ENCODE data around the gene SEMA3B.
"Not testable (repeated sequence)": the region's sequence is repeated elsewhere in the genome, so short reads cannot be mapped to it uniquely, and the experiment has no call there.

The SEMA3B gene

DNA sequence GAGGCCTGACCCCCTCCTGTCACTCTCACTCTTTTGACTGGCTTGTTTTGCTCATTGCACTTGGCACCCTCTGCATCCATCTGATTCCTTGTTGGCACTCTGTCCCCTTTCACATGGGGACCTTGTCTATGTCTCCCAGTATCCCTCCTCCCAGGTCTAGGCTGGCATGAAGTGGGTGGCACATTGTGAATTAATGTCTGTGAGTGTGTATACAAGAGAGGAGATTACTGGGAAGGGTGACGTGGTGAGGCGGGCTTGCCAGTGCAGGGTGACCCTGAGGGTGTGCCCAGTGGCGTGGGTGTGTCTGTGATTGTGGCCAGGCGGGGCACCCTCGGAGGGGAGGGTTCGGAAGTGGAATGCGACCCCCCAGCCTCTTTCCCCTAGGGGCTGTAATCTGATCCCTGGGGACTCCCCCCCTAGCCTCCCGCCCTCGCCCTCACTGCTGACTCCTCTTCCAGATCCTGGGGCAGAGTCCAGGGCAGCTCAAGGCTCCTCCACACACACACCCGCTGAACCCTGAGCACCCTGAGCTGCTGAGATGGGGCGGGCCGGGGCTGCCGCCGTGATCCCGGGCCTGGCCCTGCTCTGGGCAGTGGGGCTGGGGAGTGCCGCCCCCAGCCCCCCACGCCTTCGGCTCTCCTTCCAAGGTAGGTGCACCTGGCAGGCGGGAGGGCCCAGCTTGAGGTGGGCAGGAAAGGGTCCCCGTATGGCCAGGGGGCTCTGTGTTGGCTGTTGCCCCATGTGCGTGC, at the start of gene SEMA3B:
SEMA3B (plus strand) TSS at position 445 of the 749 bp plus-strand sequence; CDS start at position 539, 94 bp downstream.
- DNase-seq = no peak

DNA sequence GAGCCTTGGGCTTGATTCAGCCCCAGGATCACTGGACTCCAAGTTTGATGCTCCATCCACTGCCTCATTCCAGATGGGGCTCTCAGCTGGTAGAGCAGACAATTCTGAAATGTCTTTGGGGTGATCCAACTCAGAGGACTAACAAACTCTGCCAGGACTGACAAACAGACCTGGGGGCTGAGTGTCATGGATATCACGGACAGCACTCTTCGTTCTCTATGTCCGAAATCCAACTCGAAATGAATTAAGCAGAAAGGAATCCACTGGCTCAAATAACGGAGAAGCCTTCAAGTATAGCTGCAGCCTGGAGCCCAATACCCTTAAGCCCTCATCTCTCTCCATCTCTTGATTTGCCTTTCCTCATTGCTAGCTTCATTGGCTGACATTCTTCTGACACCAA, 49.7 kb upstream of the SEMA3B start:
- DNase-seq = no peak

DNA sequence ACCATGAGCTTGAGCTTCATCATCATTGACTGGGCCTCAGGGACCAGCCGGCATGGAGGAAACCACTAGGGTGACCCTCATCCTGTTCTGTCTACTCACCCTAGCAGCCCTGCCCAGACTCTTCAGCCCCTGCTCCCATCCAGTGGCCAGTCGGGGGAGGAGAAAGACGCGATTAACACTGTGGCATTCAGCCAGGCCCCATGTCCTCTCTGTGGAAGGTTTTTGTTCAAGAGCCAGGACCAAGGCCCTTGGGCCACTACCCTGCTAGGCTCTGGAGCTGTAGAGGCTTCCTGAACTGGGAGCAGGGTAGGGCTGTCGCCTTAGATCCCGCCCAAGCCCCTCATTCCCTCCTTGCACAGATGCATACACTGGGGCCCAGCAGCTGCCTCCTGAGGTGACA, 48.8 kb upstream of the SEMA3B start:
- DNase-seq = no peak

DNA sequence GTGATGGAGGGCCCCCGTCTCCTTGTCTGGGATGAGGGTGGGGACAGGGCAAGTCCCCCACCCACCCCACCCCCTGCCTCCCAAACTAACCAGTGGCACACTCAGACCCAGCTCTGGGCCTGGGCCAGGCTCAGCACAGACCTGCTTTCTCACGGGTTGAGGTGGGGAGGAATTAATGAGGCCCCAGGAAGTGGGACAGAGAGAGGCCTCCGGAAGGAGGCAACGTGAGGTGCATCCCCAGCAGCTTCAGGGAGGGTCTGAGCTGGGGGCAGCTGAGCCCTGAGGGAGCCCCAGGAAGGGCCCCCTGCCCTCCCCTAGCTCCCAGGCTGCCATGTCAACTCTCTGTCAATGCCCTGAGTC, 47.9 kb upstream of the SEMA3B start:
- no peak for DNase-seq

DNA sequence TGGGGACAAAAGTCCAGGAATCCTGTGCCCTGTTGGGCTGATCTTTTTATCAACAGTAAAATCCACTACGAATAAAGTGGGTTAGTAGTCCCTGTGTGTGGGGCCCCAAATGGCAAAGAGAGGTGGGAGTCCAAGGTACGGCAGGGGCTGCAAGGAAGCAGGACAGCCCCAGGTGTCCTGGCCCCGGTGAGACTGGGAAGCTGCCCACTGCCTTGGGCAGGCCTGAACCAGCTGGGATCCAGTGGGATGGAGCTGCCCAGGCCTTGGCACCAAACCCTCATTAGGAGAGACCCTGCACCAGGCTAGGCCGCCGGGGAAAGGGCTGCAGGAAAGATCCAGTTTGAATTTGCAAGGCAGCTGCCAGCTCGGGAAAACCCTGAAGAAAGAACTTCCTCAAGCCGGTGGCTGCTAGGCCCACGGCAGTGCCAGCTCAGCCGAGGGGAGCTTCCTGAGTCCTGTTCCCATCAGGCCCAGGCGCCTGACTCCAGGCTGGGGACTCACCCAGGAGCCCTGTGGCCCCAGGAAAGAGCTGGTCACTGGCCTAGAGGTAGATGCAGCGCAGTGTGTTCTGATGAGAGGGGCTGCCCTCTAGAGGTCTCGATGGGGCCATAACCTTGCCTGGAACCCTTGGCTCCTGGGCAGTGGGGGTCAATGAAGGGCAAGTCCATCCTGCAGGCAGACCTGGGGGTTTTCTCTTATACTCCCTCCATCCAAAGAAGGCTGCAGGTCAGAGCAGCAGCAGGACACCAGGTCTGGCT, 47.4 kb upstream of the SEMA3B start:
- DNase-seq = no peak

DNA sequence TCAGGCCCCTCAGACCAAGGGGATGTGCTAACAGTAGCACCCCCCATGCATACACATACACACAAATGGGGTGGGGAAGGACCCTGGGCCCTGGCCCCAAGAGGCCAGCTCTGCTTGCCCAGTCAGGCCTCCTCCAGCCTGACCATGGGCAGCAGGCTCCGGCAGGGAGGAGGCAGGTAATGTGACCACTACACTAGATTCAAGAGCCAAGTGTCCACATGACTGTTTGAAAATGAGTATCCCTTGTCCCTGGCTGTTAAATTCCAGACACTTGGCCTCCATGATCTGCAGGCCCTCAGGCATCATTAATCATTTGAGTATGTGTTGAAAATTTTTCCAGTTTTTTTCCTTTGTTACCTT, 46.8 kb upstream of the SEMA3B start:
- no peak for DNase-seq

DNA sequence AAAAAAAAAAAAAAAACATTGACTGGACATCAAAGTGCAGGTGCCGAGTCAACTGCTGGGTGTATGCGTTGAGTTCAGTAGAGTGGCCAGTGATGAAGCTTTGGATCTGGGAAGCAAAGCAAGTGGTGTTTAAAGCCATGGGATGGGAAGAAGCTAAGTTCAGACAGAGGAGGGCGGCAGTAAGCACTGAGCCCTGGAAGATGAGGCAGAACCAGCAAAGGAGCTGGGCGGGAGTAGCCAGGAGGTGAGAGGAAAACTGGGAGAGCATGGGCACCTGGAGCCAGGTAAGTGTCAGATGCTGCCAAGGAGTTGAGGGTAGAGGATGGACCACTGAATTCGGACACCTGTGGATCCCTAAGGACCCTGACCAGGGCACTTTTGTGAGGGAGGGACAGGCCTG, 44.3 kb upstream of the SEMA3B start:
- no peak for DNase-seq

DNA sequence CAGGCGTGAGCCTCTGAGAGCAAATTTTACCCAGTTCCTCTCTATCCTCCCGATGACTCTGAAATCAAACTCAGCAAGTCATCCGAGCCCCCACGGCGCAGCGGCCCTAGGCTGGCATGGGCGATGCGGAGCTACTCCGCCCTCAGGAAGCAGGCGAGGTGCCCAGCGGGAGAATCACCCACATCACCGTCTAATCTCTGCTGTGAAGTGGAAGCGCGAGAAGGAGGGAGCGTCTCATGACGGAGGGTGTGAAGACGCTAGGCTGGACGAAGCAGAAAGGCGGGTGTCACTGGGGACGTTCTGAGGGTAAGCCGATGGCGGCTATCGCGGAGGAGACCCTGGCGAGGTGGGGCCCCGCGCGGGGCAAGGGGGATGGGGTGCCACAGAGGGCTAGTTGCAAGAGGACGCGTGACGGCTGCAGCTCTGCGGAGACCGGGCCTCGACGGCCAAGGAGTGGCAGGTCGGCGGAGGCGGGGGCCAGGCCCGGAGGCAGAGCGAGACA, 42.0 kb upstream of the SEMA3B start:
- peak in 1 of 2 experiments; percentile 39 for DNase-seq

DNA sequence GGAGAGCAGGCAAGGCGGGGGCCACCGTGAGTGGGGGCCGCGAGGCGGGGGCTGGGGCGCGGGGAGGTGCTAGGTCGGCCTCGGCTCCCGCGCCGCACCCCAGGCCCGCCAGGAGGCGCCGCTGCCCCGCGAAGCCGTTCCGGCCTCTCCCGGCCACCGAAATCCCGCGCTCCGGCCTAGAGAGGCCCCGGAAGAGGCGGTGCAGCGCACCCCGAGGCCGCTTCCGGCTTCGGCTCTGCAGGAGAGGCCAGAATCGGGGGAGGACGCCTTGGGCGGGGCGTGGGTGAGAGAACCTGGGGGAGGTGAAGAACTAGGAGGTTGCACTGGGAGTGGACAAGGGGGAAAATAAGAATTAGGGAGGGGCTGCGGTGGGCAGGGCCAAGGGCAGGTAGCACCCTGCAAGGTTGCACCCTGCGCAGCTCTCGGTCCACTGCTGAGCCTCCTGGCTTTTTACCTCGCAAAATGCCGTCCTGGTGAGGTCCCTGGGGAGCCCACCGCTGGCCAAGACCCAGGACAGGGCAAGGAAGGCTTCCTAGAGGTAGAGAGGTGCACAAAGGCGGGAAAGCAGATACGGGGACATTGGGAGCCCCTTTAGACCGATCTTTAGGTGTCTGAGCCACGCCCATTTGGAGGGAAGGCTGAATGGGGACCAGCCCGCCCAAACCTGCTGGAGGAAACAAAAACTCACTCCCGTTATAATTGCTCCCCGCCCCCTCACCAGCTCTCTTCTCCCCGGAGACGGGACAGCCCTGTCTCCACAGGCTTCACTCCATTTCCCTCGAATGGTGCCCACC, 41.4 kb upstream of the SEMA3B start:
- peak; percentile 55 to 85 for DNase-seq

DNA sequence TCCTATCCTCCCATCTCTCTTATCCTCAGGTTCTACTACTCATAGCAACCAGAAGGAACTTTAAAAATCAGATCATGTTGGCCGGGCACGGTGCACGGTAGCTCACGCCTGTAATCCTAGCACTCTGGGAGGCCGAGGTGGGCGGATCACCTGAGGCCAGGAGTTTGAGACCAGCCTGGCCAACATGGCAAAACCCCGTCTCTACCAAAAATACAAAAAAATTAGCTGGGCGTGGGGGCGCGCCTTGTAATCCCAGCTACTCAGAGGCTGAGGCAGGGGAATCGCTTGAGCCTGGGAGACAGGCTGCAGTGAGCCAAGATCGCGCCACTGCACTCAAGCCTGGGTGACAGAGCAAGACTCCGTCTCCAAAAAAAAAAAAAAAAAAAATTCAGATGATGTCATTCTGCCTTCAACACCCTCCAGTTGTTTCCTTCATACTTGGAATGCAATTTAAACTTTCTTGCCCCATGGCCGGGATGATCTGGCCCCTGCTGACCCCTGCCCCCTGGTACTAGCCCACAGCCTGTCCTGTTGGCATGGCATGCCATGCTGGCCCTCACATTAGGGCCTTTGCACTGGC, 40.7 kb upstream of the SEMA3B start:
- not testable (repeated sequence) for DNase-seq

DNA sequence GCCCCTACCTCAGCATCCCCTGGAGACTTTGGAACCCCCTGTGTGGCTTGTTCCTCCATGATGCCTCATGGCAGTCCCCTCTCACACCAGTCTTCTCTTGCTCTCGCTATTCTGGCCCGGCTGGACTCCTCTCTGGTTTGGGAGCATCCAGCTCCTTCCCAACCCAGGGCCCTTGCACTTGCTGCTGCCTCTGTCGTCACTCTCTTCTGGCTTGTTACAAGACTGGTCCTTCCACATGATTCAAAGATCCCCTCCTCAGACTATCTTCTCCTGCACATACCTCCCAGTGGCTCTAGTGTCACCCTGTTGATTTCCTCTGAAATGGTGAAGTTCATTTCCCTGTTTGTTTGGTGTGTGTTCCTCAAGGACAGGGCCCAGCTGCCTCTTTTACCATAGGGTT, 39.5 kb upstream of the SEMA3B start:
- DNase-seq = no peak

DNA sequence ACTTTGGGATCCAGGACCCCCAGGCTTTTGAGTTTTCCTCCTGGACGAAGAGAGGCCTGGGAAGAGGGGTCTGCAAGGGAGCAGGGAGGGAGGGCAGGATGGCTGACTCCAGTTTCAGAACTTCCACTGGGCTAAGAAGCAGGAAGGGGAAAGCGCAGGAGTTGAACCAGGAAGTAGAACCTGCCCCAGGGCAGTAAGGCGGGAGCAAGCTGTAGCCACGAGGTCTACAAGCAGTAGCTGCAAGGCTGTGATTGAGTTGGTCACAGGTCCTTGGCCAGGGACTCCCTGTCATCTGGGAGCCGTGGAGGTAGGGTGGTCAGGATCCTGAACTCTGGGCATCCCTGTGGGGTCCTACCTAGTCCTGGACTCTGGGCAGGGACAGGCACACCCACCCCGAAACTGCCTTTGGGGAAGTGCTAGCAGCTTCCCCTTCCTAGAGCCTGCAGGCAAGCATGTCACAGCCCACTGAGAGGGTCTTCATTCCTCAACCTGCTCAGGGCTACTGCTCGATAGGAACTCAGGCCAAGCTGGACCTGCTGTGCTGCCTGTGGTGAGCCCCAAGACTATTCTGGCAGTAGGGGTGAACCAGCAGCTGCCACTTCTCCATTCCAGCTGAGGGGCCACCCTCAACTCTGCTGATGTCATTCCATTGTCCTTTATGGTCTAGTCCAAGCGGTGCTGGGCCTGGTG, 38.7 kb upstream of the SEMA3B start:
- DNase-seq = no peak

DNA sequence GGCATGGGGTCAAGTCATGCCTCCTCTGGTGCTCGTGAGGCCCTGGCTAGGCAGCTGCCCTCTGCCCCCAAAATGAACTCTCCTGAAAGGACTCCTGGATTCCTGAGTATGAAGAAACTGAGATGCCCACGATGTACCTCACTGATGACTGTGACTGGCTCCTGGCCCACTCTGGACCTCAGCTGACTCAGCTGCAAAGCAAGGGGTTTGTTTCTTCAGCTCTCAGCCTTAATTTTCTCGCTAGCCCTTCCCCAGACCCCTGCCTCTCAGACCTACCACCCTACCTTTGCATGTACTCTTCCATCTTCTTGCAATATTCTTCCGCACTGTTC, 38.2 kb upstream of the SEMA3B start:
- DNase-seq = no peak

DNA sequence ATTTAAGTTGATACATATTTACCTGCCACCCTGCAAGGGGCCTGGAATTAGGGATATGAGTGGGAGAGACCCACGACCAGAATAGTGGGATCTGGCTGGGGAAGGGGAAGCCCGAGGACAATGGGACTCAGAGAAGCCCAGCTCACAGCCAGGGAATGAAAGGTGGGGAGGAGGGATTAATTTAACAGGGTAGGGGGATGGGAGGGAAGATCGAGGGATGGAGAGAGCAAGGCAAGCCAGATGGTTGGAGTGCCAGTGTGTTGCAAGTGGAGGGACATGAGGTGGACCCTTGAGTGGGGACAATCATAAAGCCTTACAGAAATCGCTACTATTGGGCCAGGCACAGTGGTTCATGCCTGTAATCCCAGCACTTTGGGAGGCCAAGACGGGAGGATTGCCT, 37.4 kb upstream of the SEMA3B start:
- no peak for DNase-seq

DNA sequence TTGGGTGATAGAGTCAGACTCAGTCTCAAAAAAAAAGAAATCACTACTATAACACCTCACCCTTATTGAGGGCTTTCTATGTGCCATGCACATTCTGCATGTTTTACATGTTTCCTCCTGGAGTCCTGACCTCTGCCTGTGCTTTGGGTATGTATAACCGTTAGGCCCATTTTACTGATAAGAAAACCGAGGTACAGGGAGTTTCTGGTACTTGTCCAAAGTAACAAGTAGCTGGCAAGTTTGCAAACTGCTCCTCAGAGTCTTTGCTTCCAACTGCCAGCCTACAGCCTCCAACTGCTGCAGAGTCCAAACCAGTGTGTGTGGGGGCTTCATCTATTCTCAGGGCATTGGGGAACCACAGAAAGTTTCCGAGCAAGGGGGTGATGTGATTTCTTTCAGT, 36.6 kb upstream of the SEMA3B start:
- no peak for DNase-seq

DNA sequence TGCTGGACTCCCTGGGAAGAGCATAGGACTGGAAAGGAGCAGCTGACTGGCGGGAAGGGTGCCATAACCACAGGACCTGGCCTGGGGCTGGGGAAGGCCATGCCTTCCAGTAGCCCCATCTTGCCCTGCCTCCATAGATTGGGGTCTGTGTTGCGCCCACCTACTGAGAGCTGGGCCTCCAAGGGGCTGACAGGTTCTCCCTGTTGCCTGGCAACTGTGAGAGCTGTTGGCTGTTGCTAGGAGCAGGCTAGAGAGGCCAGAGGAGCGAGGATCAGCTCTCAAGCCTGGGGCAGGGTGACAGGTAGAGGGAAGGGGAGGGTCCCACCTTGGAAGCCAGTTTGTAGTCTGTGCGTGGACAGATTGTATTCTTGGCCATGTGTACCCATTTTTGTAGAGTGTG, 35.8 kb upstream of the SEMA3B start:
- no peak for DNase-seq

DNA sequence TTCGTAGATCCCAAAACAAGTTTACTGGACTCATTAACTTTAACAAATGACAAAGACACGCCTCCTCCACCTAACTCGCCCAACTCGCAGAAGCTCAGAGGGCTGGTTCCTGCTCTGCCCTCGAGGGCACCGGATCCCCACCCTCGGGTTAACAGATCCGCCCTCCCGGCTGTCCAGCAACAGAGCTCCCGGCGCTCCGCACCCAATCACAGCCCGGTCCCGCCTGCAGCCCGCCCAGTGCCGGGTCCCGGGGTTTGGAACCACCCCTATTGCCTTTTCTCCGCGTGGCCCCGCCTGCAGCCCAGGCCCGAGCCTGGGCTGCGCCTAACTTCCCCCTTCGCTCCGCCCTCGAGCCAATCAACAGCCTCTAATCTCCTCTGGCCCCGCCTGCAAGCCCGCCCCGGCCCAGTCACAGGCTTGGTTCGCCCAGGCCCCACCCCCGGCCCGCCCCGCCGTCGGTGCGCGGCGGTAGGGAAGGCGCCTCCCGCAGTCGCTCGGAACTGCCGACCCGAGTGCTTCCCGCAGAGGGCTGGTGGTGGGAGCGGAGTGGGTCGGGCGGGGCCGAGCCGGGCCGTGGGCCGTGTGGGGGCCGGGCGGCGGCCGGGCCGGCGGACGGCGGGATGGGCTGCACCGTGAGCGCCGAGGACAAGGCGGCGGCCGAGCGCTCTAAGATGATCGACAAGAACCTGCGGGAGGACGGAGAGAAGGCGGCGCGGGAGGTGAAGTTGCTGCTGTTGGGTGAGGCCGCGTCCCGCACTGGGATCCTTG, 33.0 kb upstream of the SEMA3B start, which contains the start of gene GNAI2:
GNAI2 (plus strand) TSS at position 489 of the 768 bp plus-strand sequence; CDS start at position 621, 132 bp downstream.
- peak; percentile 87 to 95 for DNase-seq

DNA sequence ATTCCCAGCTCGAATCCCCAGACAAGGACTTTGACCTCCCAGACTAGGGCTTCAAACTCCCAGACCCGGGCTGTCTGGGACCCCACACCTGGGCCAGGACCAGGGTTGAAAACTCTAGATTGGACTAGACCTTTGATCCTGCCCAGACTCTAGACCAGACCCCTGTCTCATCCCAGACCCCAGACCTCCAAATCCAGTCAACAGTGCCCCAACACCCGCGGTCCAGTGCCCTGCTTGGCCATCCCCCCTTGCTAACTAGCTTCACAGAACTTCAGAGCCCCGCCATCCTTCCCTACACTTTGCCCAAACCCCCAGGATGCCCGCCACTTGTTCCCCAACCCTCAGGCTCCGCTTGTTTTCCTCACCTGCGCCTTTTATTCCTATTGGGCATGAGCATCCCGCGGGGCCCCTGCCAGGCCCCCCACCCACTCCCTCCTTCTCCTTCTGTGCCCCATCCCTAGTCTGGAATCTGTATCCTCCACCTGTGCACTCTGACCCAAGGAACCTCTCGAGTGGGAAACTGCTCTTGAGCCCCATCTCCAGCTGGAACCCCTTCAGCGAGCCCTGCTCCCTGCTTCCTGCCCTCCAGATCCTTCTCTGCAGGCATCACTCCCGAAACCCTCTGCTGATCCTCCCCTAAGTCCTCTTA, 32.3 kb upstream of the SEMA3B start:
- no peak for DNase-seq

DNA sequence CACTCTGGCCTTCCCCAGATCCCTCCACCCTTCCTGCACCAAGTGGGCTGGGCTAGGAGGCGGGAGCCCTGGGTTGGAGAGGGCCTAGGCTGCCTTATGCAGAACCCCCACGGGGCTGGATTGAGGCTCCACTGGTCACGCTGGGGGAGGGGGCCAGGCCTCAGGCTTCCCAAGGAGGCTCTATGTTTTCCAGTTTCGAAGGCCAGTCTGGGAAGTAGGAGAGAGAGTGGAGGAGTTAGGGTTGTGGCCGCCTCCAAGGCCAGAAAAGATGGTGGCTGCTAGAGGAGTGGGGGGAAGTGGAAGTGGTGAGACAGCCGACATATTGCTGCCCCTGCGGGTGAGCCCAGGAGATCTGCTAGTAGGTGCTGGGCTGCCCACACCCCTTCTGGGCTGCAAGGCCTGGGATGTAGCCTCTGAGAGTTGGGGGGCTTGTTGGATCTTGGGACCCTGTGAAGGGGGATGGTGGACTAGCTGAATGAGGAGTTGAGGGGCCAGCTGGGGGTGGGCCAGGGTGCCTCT, 31.8 kb upstream of the SEMA3B start:
- DNase-seq = no peak

DNA sequence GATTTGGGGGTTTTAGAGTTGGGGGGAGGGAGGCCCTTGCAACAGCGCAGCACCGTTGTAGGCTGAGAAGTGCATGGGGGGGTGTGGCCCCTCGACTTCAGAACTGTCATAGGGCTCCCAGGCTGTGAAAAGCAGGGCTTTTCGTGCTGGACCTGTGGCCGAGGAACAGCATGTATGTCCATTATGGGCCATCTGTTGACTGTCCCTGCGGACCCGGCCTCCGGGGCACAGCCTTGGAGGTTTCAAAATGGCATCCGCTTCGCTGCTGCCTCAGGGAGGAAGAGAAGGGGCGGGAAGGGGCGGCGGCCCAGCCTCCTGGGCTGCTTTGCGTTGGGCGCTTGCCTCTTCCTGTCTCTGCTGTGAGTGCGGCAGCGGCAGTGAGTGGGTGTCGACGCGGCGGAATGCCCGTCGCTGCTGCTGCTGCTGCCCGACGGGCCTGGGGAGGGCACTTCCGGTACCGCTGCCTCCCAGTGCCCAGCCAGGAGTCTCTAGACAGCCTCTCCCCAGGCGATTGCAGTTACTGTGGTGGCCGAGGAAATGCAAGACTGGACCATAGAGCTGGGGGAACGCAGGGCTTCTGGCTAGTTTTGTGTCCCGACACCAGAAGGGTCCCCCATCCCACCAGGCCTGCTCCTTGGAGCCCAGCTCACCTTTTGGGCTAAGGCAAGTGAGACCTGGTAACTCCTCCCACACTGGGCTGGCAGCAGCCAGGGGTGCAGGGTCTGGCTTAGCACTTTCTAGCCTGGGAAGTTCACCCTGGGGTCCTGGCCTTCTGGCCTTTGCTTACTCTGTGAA, 31.0 kb upstream of the SEMA3B start:
- no peak for DNase-seq
